Hepatocyte (in vitro differentiated cells): ENCODE results near the gene EPHA6. TPM values are rescaled to one million over a fixed set of nuclear protein-coding genes. Genes with fewer than 3 reads are reported as not detected.

ENCODE experiments used
- DNase-seq: peaks from one replicate; pipeline ENCODE4 v3.0.0-alpha.2; 2016; ENCODE audit warnings: low spot score
- H2AFZ ChIP-seq: fragments of 200-600 bp; sonication (generic); 2 replicates; pipeline ENCODE4 v1.6.0; 2016; ENCODE audit warnings: antibody characterized with exemption, mild to moderate bottlenecking
- H3K27ac ChIP-seq: fragments of 200-600 bp; sonication (generic); 2 replicates; pipeline ENCODE4 v1.5.1; 2016; ENCODE audit warnings: mild to moderate bottlenecking
- H3K27me3 ChIP-seq: fragments of 200-600 bp; sonication (generic); 2 replicates; pipeline ENCODE4 v1.6.1; 2016
- H3K36me3 ChIP-seq: fragments of 200-600 bp; sonication (generic); replicated peaks from 2 replicates; pipeline ENCODE4 v1.5.1; 2016; ENCODE audit warnings: low read depth; ENCODE audit not compliant: insufficient read depth
- H3K4me1 ChIP-seq: fragments of 200-600 bp; sonication (generic); 2 replicates; pipeline ENCODE4 v1.5.1; 2016; ENCODE audit warnings: mild to moderate bottlenecking, moderate library complexity; ENCODE audit not compliant: insufficient read depth
- H3K4me2 ChIP-seq: fragments of 200-600 bp; sonication (generic); 2 replicates; pipeline ENCODE4 v1.6.0; 2016
- H3K4me3 ChIP-seq: fragments of 200-600 bp; sonication (generic); 2 replicates; pipeline ENCODE4 v1.5.1; 2016; ENCODE audit warnings: mild to moderate bottlenecking
- H3K79me2 ChIP-seq: fragments of 200-600 bp; sonication (generic); 2 replicates; pipeline ENCODE4 v1.6.0; 2017; ENCODE audit warnings: mild to moderate bottlenecking
- H3K9me2 ChIP-seq: fragments of 200-600 bp; sonication (generic); replicated peaks from 2 replicates; pipeline ENCODE4 v1.6.0; 2017; ENCODE audit warnings: mild to moderate bottlenecking; ENCODE audit not compliant: insufficient read depth
- H3K9me3 ChIP-seq: fragments of 200-600 bp; sonication (generic); 2 replicates; pipeline ENCODE4 v1.5.1; 2016; ENCODE audit warnings: low read depth, mild to moderate bottlenecking
- H4K20me1 ChIP-seq: fragments of 200-600 bp; sonication (generic); 2 replicates; pipeline ENCODE4 v1.6.0; 2016; ENCODE audit warnings: mild to moderate bottlenecking; ENCODE audit not compliant: insufficient read depth, poor library complexity, severe bottlenecking
- EZH2 ChIP-seq: fragments of 200-600 bp; sonication (generic); IDR thresholded peaks from 2 replicates; pipeline ENCODE4 v1.6.1; 2016; ENCODE audit warnings: antibody characterized with exemption, mild to moderate bottlenecking, borderline replicate concordance
- EZH2phosphoT487 ChIP-seq: fragments of 200-600 bp; sonication (generic); IDR thresholded peaks from one replicate; pipeline ENCODE4 v1.6.1; 2018; ENCODE audit warnings: antibody characterized with exemption, mild to moderate bottlenecking, low read depth, moderate library complexity; ENCODE audit not compliant: unreplicated experiment, severe bottlenecking
- WGBS: methylation state at CpG from one replicate; pipeline ENCODE4 v1.1.6; 2016; ENCODE audit warnings: low lambda C conversion rate; ENCODE audit errors: missing lambda C conversion rate; 5-methylcytosine and 5-hydroxymethylcytosine counted together
- polyA plus RNA-seq: library from polyadenylated mRNA; unstranded; fragments of >200 nt; fragmentation: Nextera tagmentation; extraction: Ambion mirVana; gene quantifications from 2 replicates; pipeline ENCODE4 v1.2.1, GENCODE V29; 2016
- total RNA-seq: library from RNA; depleted of rRNA; stranded (reverse); fragments of >200 nt; gene quantifications from 2 replicates; pipeline ENCODE4 v1.2.3, GENCODE V29; 2014
- TF ChIP-seq, protein P1 (sequence below): fragments of 200-600 bp; sonication (generic); IDR thresholded peaks from 2 replicates; pipeline ENCODE4 v1.5.1; 2016; ENCODE audit warnings: antibody characterized with exemption, mild to moderate bottlenecking; ENCODE audit not compliant: poor library complexity

The EPHA6 gene
- total and polyA plus RNA-seq, 2 experiments from 2014 or later = 3.4 to 16.7 TPM

GRCh38 chr3:97121386-97121785, 307.0 kb downstream of the EPHA6 start:
- TF ChIP-seq EZH2phosphoT487 (no peak), EZH2 (no peak)
- TF ChIP-seq, protein P1, sequence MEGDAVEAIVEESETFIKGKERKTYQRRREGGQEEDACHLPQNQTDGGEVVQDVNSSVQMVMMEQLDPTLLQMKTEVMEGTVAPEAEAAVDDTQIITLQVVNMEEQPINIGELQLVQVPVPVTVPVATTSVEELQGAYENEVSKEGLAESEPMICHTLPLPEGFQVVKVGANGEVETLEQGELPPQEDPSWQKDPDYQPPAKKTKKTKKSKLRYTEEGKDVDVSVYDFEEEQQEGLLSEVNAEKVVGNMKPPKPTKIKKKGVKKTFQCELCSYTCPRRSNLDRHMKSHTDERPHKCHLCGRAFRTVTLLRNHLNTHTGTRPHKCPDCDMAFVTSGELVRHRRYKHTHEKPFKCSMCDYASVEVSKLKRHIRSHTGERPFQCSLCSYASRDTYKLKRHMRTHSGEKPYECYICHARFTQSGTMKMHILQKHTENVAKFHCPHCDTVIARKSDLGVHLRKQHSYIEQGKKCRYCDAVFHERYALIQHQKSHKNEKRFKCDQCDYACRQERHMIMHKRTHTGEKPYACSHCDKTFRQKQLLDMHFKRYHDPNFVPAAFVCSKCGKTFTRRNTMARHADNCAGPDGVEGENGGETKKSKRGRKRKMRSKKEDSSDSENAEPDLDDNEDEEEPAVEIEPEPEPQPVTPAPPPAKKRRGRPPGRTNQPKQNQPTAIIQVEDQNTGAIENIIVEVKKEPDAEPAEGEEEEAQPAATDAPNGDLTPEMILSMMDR = no peak
- Histone ChIP-seq H3K27ac (no peak overlapping the region), H3K4me3 (no peak overlapping the region), H3K36me3 (no peaks in the 10 kb centered on the region), H3K9me3 (no peaks in the 10 kb centered on the region), H2AFZ (no peak overlapping the region), H3K27me3 (no peaks in the 10 kb centered on the region), H3K4me1 (no peaks in the 10 kb centered on the region), H3K4me2 (no peak overlapping the region), H4K20me1 (no peaks in the 10 kb centered on the region), H3K79me2 (no peaks in the 10 kb centered on the region), H3K9me2 (no peaks in the 10 kb centered on the region)
- DNase-seq = no peak
- WGBS = 77% methylated on average over 1 of the region's 1 CpG

- H3K27me3 ChIP-seq = no peaks in the 10 kb centered on the region
- no peak overlapping the region for H3K4me3 ChIP-seq
- no peak overlapping the region for H3K4me2 ChIP-seq
- no peak overlapping the region for H2AFZ ChIP-seq
- no peaks in the 10 kb centered on the region for H4K20me1 ChIP-seq
- H3K9me3 ChIP-seq = no peaks in the 10 kb centered on the region
- no peaks in the 10 kb centered on the region for H3K79me2 ChIP-seq
- TF ChIP-seq EZH2phosphoT487 = no peak
- no peak for TF ChIP-seq EZH2
- DNase-seq = no peak
- H3K4me1 ChIP-seq = no peaks in the 10 kb centered on the region
- no peaks in the 10 kb centered on the region for H3K36me3 ChIP-seq
- H3K27ac ChIP-seq = no peak overlapping the region
- 56% methylated on average over 4 of the region's 4 CpGs for WGBS
- no peaks in the 10 kb centered on the region for H3K9me2 ChIP-seq
Observed at GRCh38 chr3:97125902-97126499, 311.6 kb downstream of the EPHA6 start.

GRCh38 chr3:97131476-97131875, 317.1 kb downstream of the EPHA6 start:
- H3K9me3 ChIP-seq = no peaks in the 10 kb centered on the region
- H2AFZ ChIP-seq = no peak overlapping the region
- WGBS = 77% methylated on average over 1 of the region's 1 CpG
- H3K27ac ChIP-seq = no peak overlapping the region
- no peaks in the 10 kb centered on the region for H3K79me2 ChIP-seq
- no peaks in the 10 kb centered on the region for H3K4me1 ChIP-seq
- H3K4me2 ChIP-seq = no peak overlapping the region
- H3K9me2 ChIP-seq = no peaks in the 10 kb centered on the region
- no peaks in the 10 kb centered on the region for H3K36me3 ChIP-seq
- H4K20me1 ChIP-seq = no peaks in the 10 kb centered on the region
- DNase-seq = no peak
- TF ChIP-seq, protein P1 = no peak
- TF ChIP-seq EZH2phosphoT487 (no peak), EZH2 (no peak)
- no peak overlapping the region for H3K4me3 ChIP-seq
- no peaks in the 10 kb centered on the region for H3K27me3 ChIP-seq

DNA sequence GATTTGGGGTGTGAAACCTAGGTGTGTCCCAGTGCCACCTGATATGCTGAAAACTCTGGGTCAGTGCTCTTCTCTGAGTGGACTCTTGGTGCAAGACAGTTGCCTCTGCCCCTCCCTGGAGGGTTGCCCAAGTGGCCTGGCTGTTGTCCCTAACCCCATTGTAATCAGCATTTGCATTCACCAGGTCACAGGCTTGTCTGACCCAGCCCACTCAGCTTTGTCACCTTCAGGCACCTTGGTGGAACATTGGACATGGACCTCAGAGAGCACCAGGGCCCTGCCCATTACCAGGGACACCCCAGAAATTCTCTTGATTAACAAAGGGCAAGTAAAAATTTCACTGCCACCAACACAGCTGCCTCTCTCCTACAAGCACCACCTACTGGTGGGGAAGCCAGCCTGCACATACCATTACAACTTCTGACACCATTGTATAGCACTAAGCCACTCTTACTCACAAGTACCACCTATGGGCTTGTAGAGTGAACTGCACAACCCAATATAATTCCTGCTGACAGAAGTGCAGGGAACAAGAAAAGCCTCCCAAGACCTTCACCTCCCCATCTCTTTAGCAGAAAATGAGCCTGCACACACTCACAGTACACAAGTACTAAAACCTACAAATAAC, 324.6 kb downstream of the EPHA6 start:
- TF ChIP-seq EZH2 (no peak), EZH2phosphoT487 (no peak)
- TF ChIP-seq, protein P1 = no peak
- H3K9me3 ChIP-seq = no peaks in the 10 kb centered on the region
- DNase-seq = no peak
- no peaks in the 10 kb centered on the region for H3K27me3 ChIP-seq
- H3K4me2 ChIP-seq = no peak overlapping the region
- no peaks in the 10 kb centered on the region for H3K4me1 ChIP-seq
- H3K79me2 ChIP-seq = no peaks in the 10 kb centered on the region
- H4K20me1 ChIP-seq = no peaks in the 10 kb centered on the region
- no peaks in the 10 kb centered on the region for H3K36me3 ChIP-seq
- H3K9me2 ChIP-seq = no peaks in the 10 kb centered on the region
- no peak overlapping the region for H2AFZ ChIP-seq
- no peak overlapping the region for H3K27ac ChIP-seq
- H3K4me3 ChIP-seq = no peak overlapping the region
